ENCODE results near the gene C16orf96.

- TF ChIP-seq CTCF (conservative IDR thresholded peaks at IDR 0.05 in 1 of 2, IDR thresholded peaks at IDR 0.05 in 1 of 2; ENCODE audit: extremely low read depth in 1 of 2, insufficient read depth in 1 of 2, low read depth in 1 of 2, low read length in 2 of 2): no peak
- TF ChIP-seq EZH2 (IDR thresholded peaks at IDR 0.05; ENCODE audit: borderline replicate concordance, low read length): no peak
Observed at GRCh38 chr16:4570688-4571321, 14.7 kb downstream of the C16orf96 start.

Data from mammary epithelial cell (primary cell).